Measurements from ENCODE around the gene BTAF1.

- TF ChIP-seq YY1 (IDR thresholded peaks at IDR 0.05; ENCODE audit: extremely low read depth, insufficient replicate concordance, low read depth, low read length) (no peak), CTCF (IDR thresholded peaks at IDR 0.05 in 2 of 3, conservative IDR thresholded peaks at IDR 0.05 in 1 of 3; ENCODE audit: borderline replicate concordance in 1 of 3, insufficient read depth in 1 of 3, low read depth in 2 of 3, low read length in 2 of 3) (no peak), CEBPB (IDR thresholded peaks at IDR 0.05; ENCODE audit: low read depth) (no peak), REST (IDR thresholded peaks at IDR 0.05; ENCODE audit: low read depth) (no peak), RAD21 (IDR thresholded peaks at IDR 0.05; ENCODE audit: low read depth) (no peak), ZNF274 (IDR thresholded peaks at IDR 0.05; ENCODE audit: low read depth, low read length) (no peak), POLR2A (IDR thresholded peaks at IDR 0.05; ENCODE audit: borderline replicate concordance, extremely low read depth, insufficient read depth, insufficient read length) (no peak), EZH2 (IDR thresholded peaks at IDR 0.05) (no peak), FOSL1 (IDR thresholded peaks at IDR 0.05; ENCODE audit: low read depth) (no peak), ELF1 (IDR thresholded peaks at IDR 0.05; ENCODE audit: borderline replicate concordance, low read depth) (no peak), SIN3A (IDR thresholded peaks at IDR 0.05; ENCODE audit: low read depth) (no peak), TCF7L2 (IDR thresholded peaks at IDR 0.05; ENCODE audit: borderline replicate concordance, extremely low read depth, insufficient read depth, insufficient read length) (no peak)
These were observed 101.1 kb downstream of the BTAF1 start for GRCh38 chr10:92024700-92025099.
